SK-N-SH treated with all-trans-retinoic acid at 6 μM for 48 hours (cell line): ENCODE results near the gene DCC.

Source experiments
- ATAC-seq: fragments of 200-7000 bp; cut with Tn5 transposase; 3 replicates; pipeline ENCODE4 v1.9.1; 2020; ENCODE audit warnings: mild to moderate bottlenecking, moderate library complexity
- ARNTL ChIP-seq: fragments of 450-650 bp; formaldehyde crosslinking; IDR thresholded peaks from 2 replicates; pipeline ENCODE4 v1.5.0; 2020; ENCODE audit warnings: low read depth, mild to moderate bottlenecking, moderate library complexity, borderline replicate concordance
- BACH2 ChIP-seq: fragments of 250-450 bp; sonication (Bioruptor Pico); IDR thresholded peaks from 2 replicates; pipeline ENCODE4 v1.9.0; 2021; ENCODE audit warnings: mild to moderate bottlenecking, borderline replicate concordance
- CREB5 ChIP-seq: fragments of 250-450 bp; sonication (Bioruptor Pico); IDR thresholded peaks from 2 replicates; pipeline ENCODE4 v1.5.1; 2020; ENCODE audit warnings: low read depth, mild to moderate bottlenecking, moderate library complexity
- CSDC2 ChIP-seq: fragments of 250-450 bp; sonication (Bioruptor Pico); IDR thresholded peaks from 2 replicates; pipeline ENCODE4 v1.5.0; 2020; ENCODE audit warnings: mild to moderate bottlenecking, moderate library complexity
- CSRNP3 ChIP-seq: fragments of 250-450 bp; sonication (Bioruptor Pico); IDR thresholded peaks from 2 replicates; pipeline ENCODE4 v1.5.1; 2021; ENCODE audit warnings: mild to moderate bottlenecking, moderate library complexity
- ESRRG ChIP-seq: fragments of 250-450 bp; sonication (Bioruptor Pico); IDR thresholded peaks from 2 replicates; pipeline ENCODE4 v1.6.1; 2021; ENCODE audit warnings: mild to moderate bottlenecking
- GLIS3 ChIP-seq: fragments of 250-450 bp; sonication (Bioruptor Pico); IDR thresholded peaks from 2 replicates; pipeline ENCODE4 v1.5.0; 2020; ENCODE audit warnings: mild to moderate bottlenecking, moderate library complexity
- ISL1 ChIP-seq: fragments of 250-450 bp; sonication (Bioruptor Pico); IDR thresholded peaks from 2 replicates; pipeline ENCODE4 v2.1.2; 2022; ENCODE audit warnings: mild to moderate bottlenecking, moderate library complexity
- OSR1 ChIP-seq: fragments of 250-450 bp; sonication (Bioruptor Pico); IDR thresholded peaks from 2 replicates; pipeline ENCODE4 v1.8.0; 2022; ENCODE audit warnings: moderate library complexity, mild to moderate bottlenecking, inconsistent platforms
- POU6F1 ChIP-seq: fragments of 250-450 bp; sonication (Bioruptor Pico); IDR thresholded peaks from 2 replicates; pipeline ENCODE4 v1.8.0; 2021; ENCODE audit warnings: low read depth, mild to moderate bottlenecking, moderate library complexity, borderline replicate concordance
- PPARA ChIP-seq: fragments of 250-450 bp; sonication (Bioruptor Pico); IDR thresholded peaks from 2 replicates; pipeline ENCODE4 v1.5.0; 2020; ENCODE audit warnings: mild to moderate bottlenecking, borderline replicate concordance
- RARB ChIP-seq: fragments of 250-450 bp; sonication (Bioruptor Pico); IDR thresholded peaks from 2 replicates; pipeline ENCODE4 v1.8.0; 2021; ENCODE audit warnings: mild to moderate bottlenecking, moderate library complexity
- SNAI2 ChIP-seq: fragments of 250-450 bp; sonication (Bioruptor Pico); IDR thresholded peaks from 2 replicates; pipeline ENCODE4 v1.5.0; 2020; ENCODE audit warnings: mild to moderate bottlenecking, moderate library complexity
- TCF4 ChIP-seq: fragments of 250-450 bp; sonication (Bioruptor Pico); IDR thresholded peaks from 2 replicates; pipeline ENCODE4 v1.8.0; 2021; ENCODE audit warnings: mild to moderate bottlenecking, moderate library complexity, borderline replicate concordance
- TOX ChIP-seq: fragments of 250-450 bp; sonication (Bioruptor Pico); IDR thresholded peaks from 2 replicates; pipeline ENCODE4 v1.8.0; 2021; ENCODE audit warnings: mild to moderate bottlenecking, moderate library complexity, borderline replicate concordance
- ZC3H10 ChIP-seq: fragments of 250-450 bp; sonication (Bioruptor Pico); IDR thresholded peaks from 2 replicates; pipeline ENCODE4 v1.5.1; 2021; ENCODE audit warnings: mild to moderate bottlenecking, moderate library complexity
- ZFP3 ChIP-seq: fragments of 250-450 bp; sonication (Bioruptor Pico); IDR thresholded peaks from 2 replicates; pipeline ENCODE4 v1.5.0; 2020; ENCODE audit warnings: mild to moderate bottlenecking, moderate library complexity
- ZFP30 ChIP-seq: fragments of 450-650 bp; formaldehyde crosslinking; IDR thresholded peaks from 2 replicates; pipeline ENCODE4 v1.5.0; 2022; ENCODE audit warnings: mild to moderate bottlenecking, moderate library complexity
- ZNF565 ChIP-seq: fragments of 450-650 bp; formaldehyde crosslinking; conservative IDR thresholded peaks from 2 replicates; pipeline ENCODE4 v1.5.0; 2020; ENCODE audit warnings: low read depth, mild to moderate bottlenecking, moderate library complexity
- ZNF70 ChIP-seq: fragments of 450-650 bp; formaldehyde crosslinking; IDR thresholded peaks from 2 replicates; pipeline ENCODE4 v1.5.0; 2020; ENCODE audit warnings: mild to moderate bottlenecking, moderate library complexity
- ZNF8 ChIP-seq: fragments of 450-650 bp; formaldehyde crosslinking; IDR thresholded peaks from 2 replicates; pipeline ENCODE4 v1.5.0; 2020; ENCODE audit warnings: mild to moderate bottlenecking, moderate library complexity
- TF ChIP-seq, protein P1 (sequence below): fragments of 250-450 bp; sonication (Bioruptor Pico); IDR thresholded peaks from 2 replicates; pipeline ENCODE4 v1.8.0; 2020; ENCODE audit warnings: mild to moderate bottlenecking, moderate library complexity, borderline replicate concordance
- TF ChIP-seq, protein P2 (sequence below): fragments of 250-450 bp; sonication (Bioruptor Pico); IDR thresholded peaks from 2 replicates; pipeline ENCODE4 v1.5.0; 2020; ENCODE audit warnings: mild to moderate bottlenecking, moderate library complexity

DCC gene

GRCh38 chr18:52999633-53000032 is 659.6 kb downstream of the DCC start:
- no peak for ATAC-seq
- TF ChIP-seq ISL1 (CRISPR knock-in tag) (no peak), CSRNP3 (CRISPR knock-in tag) (no peak), ZNF70 (no peak), PPARA (no peak), CREB5 (CRISPR knock-in tag) (no peak), ESRRG (CRISPR knock-in tag) (no peak), TCF4 (CRISPR knock-in tag) (no peak), RARB (CRISPR knock-in tag) (no peak), ZFP30 (CRISPR knock-in tag) (no peak), SNAI2 (CRISPR knock-in tag) (no peak), ARNTL (CRISPR knock-in tag) (no peak), ZNF565 (CRISPR knock-in tag) (no peak), TOX (CRISPR knock-in tag) (no peak), OSR1 (CRISPR knock-in tag) (no peak), POU6F1 (no peak), ZFP3 (CRISPR knock-in tag) (no peak), ZC3H10 (CRISPR knock-in tag) (no peak), BACH2 (CRISPR knock-in tag) (no peak), ZNF8 (CRISPR knock-in tag) (no peak)
- TF ChIP-seq, protein P1, sequence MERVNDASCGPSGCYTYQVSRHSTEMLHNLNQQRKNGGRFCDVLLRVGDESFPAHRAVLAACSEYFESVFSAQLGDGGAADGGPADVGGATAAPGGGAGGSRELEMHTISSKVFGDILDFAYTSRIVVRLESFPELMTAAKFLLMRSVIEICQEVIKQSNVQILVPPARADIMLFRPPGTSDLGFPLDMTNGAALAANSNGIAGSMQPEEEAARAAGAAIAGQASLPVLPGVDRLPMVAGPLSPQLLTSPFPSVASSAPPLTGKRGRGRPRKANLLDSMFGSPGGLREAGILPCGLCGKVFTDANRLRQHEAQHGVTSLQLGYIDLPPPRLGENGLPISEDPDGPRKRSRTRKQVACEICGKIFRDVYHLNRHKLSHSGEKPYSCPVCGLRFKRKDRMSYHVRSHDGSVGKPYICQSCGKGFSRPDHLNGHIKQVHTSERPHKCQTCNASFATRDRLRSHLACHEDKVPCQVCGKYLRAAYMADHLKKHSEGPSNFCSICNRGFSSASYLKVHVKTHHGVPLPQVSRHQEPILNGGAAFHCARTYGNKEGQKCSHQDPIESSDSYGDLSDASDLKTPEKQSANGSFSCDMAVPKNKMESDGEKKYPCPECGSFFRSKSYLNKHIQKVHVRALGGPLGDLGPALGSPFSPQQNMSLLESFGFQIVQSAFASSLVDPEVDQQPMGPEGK (CRISPR knock-in tag), result no peak

DNA sequence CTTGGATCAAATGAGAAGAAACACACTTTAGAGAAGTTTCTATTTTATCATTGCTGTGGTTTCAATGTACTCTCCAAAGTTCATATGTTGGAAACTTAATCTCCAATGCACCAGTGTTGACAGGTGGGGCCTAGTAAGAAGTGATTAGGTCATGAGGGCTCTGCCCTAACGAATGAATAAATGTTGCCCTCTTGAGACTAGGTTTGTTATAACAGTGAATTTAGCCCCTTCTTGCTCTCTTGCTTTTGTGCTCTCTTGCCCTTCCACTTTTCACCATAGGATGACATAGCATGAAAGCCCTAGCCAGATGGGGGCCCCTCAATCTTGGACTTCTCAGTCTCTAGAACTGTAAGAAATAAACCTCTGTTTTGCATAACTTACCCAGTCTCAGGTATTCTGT is 664.8 kb downstream of the DCC start:
- ATAC-seq, result no peak
- no peak for TF ChIP-seq CREB5 (CRISPR knock-in tag)
- TF ChIP-seq GLIS3 (CRISPR knock-in tag), result no peak
- no peak for TF ChIP-seq PPARA
- TF ChIP-seq POU6F1, result no peak
- TF ChIP-seq CSDC2, result no peak
- TF ChIP-seq, protein P2, sequence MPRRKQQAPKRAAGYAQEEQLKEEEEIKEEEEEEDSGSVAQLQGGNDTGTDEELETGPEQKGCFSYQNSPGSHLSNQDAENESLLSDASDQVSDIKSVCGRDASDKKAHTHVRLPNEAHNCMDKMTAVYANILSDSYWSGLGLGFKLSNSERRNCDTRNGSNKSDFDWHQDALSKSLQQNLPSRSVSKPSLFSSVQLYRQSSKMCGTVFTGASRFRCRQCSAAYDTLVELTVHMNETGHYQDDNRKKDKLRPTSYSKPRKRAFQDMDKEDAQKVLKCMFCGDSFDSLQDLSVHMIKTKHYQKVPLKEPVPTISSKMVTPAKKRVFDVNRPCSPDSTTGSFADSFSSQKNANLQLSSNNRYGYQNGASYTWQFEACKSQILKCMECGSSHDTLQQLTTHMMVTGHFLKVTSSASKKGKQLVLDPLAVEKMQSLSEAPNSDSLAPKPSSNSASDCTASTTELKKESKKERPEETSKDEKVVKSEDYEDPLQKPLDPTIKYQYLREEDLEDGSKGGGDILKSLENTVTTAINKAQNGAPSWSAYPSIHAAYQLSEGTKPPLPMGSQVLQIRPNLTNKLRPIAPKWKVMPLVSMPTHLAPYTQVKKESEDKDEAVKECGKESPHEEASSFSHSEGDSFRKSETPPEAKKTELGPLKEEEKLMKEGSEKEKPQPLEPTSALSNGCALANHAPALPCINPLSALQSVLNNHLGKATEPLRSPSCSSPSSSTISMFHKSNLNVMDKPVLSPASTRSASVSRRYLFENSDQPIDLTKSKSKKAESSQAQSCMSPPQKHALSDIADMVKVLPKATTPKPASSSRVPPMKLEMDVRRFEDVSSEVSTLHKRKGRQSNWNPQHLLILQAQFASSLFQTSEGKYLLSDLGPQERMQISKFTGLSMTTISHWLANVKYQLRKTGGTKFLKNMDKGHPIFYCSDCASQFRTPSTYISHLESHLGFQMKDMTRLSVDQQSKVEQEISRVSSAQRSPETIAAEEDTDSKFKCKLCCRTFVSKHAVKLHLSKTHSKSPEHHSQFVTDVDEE (CRISPR knock-in tag), result no peak
- TF ChIP-seq ISL1 (CRISPR knock-in tag), result no peak
- TF ChIP-seq, protein P1 (CRISPR knock-in tag), result no peak
- no peak for TF ChIP-seq ZFP30 (CRISPR knock-in tag)
